Coronary artery (tissue), 2 donors: Measurements from ENCODE around the gene VTI1B.

ENCODE experiments used
- DNase-seq: peaks from one replicate; pipeline ENCODE4 v3.0.0-alpha.2; 2017; ENCODE audit warnings: low spot score
- H3K27ac ChIP-seq, 2 donors: fragments of 200-600 bp; sonication (generic); one replicate each; pipeline ENCODE4 v1.5.1; 2016 to 2019
- H3K4me3 ChIP-seq: fragments of 200-600 bp; sonication (generic); 2 replicates; pipeline ENCODE4 v1.5.1; 2016; ENCODE audit warnings: mild to moderate bottlenecking, moderate library complexity
- TF ChIP-seq, protein P1 (sequence below): fragments of 200-600 bp; sonication (generic); IDR thresholded peaks from one replicate; pipeline ENCODE4 v1.5.1; 2019; ENCODE audit warnings: antibody characterized with exemption

VTI1B gene

DNA sequence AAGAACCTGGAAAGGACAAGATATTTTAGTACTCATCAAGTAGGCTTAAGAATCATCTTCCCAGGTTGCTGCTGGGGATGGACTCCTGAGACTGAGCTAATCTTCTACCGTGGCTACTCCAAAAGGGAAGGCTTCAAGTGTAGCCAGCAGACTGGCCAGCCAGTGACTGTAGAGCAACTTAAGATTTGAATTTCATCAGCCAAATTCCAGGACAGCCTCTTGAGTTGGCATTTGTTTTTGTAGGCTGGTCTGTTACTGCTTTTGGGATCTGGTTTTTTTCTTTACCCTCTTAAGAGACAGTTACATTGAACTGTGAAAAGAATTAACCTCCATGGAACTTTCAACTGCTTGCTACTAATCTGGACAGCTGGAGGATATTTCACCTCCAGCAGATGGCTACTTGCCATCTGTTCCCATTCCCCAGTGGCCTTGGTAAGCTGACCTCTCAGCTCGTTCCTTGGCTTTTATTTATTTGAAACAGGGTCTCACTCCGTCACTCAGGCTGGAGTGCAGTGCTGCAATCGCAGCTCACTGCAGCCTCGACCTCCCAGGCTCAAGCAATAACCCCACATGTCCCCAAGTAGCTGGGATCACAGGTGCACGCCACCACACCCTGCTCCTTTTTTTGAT lies 20.7 kb downstream of the VTI1B start:
- TF ChIP-seq, protein P1, sequence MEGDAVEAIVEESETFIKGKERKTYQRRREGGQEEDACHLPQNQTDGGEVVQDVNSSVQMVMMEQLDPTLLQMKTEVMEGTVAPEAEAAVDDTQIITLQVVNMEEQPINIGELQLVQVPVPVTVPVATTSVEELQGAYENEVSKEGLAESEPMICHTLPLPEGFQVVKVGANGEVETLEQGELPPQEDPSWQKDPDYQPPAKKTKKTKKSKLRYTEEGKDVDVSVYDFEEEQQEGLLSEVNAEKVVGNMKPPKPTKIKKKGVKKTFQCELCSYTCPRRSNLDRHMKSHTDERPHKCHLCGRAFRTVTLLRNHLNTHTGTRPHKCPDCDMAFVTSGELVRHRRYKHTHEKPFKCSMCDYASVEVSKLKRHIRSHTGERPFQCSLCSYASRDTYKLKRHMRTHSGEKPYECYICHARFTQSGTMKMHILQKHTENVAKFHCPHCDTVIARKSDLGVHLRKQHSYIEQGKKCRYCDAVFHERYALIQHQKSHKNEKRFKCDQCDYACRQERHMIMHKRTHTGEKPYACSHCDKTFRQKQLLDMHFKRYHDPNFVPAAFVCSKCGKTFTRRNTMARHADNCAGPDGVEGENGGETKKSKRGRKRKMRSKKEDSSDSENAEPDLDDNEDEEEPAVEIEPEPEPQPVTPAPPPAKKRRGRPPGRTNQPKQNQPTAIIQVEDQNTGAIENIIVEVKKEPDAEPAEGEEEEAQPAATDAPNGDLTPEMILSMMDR = no peak
- DNase-seq = no peak
- Histone ChIP-seq H3K4me3 (no peak overlapping the region), H3K27ac (no peak overlapping the region)

DNA sequence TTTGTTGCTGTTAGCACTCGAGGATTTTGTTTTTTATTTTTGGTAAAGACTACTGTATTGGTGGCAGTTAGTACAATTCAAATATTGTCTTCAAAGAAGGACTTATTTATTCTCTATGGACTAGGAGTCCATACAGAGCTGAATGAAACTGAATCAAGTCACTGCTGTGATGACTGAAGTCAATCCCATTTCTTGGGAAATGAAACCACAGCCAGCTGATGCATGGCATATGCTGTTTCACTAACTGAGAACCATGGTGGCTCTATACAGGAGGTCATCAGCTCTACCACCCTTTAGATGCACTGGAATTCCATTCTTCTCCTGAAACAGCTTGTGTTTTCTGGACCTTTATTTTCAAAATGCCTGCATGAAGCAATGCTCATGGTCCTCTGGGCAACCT lies 22.2 kb downstream of the VTI1B start:
- no peak for DNase-seq
- no peak overlapping the region for H3K4me3 ChIP-seq
- TF ChIP-seq, protein P1 = no peak
- no peak overlapping the region for H3K27ac ChIP-seq

DNA sequence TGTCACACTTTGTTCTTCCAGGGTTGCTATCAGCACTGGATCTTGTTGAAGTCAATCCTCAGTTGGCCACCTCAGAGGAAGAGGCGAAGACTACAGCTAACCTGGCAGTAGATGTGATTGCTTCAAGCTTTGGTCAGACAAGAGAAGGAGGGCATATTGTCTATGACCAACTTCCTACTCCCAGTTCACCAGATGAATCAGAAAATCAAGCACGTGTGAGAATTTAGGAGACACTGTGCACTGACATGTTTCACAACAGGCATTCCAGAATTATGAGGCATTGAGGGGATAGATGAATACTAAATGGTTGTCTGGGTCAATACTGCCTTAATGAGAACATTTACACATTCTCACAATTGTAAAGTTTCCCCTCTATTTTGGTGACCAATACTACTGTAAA lies 23.7 kb downstream of the VTI1B start:
- no peak overlapping the region for H3K27ac ChIP-seq
- H3K4me3 ChIP-seq = no peak overlapping the region
- no peak for DNase-seq
- TF ChIP-seq, protein P1 = no peak

DNA sequence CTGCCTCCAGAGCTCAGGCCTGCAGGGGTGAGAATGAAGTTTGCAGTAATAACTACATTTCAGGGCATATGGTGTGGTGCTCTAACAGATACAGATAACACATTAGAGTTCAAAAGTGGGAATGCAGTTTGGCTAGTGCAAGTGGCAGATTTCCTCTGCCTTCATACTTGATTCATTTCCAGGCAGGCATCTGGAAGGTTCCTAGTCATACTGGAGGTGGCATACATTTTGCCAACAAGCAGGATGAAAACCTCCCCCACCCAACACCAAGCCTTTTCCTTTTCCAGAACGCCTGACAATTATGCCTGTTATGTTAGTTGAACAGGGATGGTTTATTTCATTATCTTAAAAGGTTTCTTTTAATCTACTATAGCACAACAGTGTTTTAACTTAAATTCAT lies 24.3 kb downstream of the VTI1B start:
- TF ChIP-seq, protein P1 = no peak
- no peak for DNase-seq
- Histone ChIP-seq H3K4me3 (no peak overlapping the region), H3K27ac (no peak overlapping the region)

DNA sequence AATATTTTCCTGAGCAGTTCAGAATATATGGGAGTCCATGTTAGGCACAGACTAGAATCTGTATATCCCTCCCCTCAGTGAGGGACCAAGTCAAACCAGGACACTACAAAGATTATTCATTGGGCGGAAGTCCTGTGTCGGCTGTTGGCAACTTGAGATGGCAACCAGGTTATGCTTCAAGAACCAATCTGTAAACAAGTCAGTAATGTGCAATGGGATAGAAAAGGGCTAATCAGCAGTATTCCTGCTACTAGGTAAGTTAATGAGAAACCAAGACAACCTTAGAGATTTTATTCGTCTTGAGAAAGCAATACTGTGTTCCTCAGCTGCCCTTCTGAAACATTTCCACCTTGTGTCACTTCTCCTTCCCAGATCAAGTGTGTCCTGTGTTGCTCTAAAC lies 28.3 kb downstream of the VTI1B start:
- DNase-seq = no peak
- TF ChIP-seq, protein P1 = no peak

DNA sequence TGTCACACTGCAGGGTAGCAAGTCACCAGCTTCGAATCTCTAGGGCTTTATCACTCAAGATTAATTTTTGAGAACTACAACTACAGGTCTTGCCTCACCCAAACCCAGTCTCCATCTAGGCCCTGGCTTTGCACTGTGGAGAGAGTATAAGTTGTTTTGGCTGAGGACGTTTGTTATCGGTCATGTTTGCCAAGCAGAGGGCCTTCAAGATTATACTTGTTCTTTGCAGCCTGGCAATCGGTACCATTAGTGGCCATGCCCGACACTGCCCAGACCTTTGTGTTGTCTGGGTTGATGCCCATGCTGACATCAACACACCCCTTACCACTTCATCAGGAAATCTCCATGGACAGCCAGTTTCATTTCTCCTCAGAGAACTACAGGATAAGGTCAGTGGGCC lies 29.0 kb downstream of the VTI1B start:
- no peak overlapping the region for H3K27ac ChIP-seq
- DNase-seq = no peak
- no peak overlapping the region for H3K4me3 ChIP-seq
- TF ChIP-seq, protein P1 = no peak

More for the DNA sequence above, 28.3 kb downstream of the VTI1B start:
- no peak overlapping the region for H3K27ac ChIP-seq
- no peak overlapping the region for H3K4me3 ChIP-seq

DNA sequence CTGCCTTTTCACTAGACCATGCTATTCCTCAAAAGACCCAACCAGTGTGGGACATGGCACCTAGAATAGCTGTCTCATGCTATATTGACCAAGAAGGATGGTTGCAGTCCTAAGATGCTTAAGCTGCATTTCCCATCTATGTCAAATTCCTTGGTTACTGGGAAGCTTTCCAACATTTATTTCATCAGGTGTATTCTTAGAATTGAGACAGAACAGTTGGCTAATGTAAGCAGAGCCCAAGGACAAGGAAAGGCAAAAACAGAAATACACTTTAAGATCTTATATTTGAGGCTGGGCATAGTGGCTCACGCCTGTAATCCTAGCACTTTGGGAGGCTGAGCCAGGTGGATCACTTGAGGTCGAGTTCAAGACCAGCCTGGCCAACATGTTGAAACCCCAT lies 30.0 kb downstream of the VTI1B start:
- Histone ChIP-seq H3K4me3 (no peak overlapping the region), H3K27ac (no peak overlapping the region)
- TF ChIP-seq, protein P1 = no peak
- no peak for DNase-seq
